Panc1 (cell line): ENCODE results near the gene OSBPL10. TPM values are rescaled to one million over a fixed set of nuclear protein-coding genes. Genes with fewer than 3 reads are reported as not detected.

Experiments
- ATAC-seq: fragments of 200-7000 bp; cut with Tn5 transposase; 2 replicates; pipeline ENCODE4 v1.9.1; 2020; ENCODE audit warnings: mild to moderate bottlenecking, moderate library complexity
- BruUV-seq: library from RNA; stranded (reverse); fragments of 400-500 nt; replicated peaks from 2 replicates; lab custom pipeline; 2021; lab: Mats Ljungman, UMichigan
- CTCF ChIA-PET: fragments of 300-600 bp; sonication (Branson Sonifier 250); formaldehyde crosslinking; loops from one replicate; lab custom pipeline; 2022; ENCODE audit warnings: antibody characterized with exemption; lab: Charles Lee
- POLR2A ChIA-PET: fragments of 300-600 bp; sonication (Branson Sonifier 250); formaldehyde crosslinking; loops from one replicate; lab custom pipeline; 2022; ENCODE audit warnings: antibody characterized with exemption; lab: Charles Lee
- DNase-seq: peaks from one replicate; pipeline ENCODE4 v3.0.0-alpha.2; 2010; ENCODE audit warnings: low read depth, low spot score
- H3K27ac ChIP-seq: 2 replicates; pipeline ENCODE4 v1.5.1; 2011; ENCODE audit warnings: mild to moderate bottlenecking, low read length, inconsistent platforms
- H3K27me3 ChIP-seq: fragments of 200-500 bp; sonication (Bioruptor generic); 2 replicates; pipeline ENCODE4 v1.6.0; 2014; ENCODE audit warnings: low read length, inconsistent platforms; ENCODE audit not compliant: control insufficient read depth, insufficient read depth
- H3K36me3 ChIP-seq: fragments of 200-500 bp; sonication (Bioruptor generic); 2 replicates; pipeline ENCODE4 v1.5.1; 2014; ENCODE audit warnings: inconsistent platforms, mild to moderate bottlenecking, low read length, moderate library complexity; ENCODE audit not compliant: control insufficient read depth, insufficient read depth
- H3K4me1 ChIP-seq: 2 replicates; pipeline ENCODE4 v1.5.1; 2011; ENCODE audit warnings: inconsistent platforms, mild to moderate bottlenecking, low read length, moderate library complexity; ENCODE audit not compliant: control insufficient read depth, insufficient read depth
- H3K4me3 ChIP-seq, 2 experiments: 2 replicates each; pipeline ENCODE4 v1.5.1; 2011 to 2012; ENCODE audit warnings: low read depth in 2 of 2, low read length in 2 of 2, mild to moderate bottlenecking in 2 of 2, inconsistent platforms in 1 of 2, moderate library complexity in 1 of 2
- H3K9me3 ChIP-seq: fragments of 200-500 bp; sonication (Bioruptor generic); 2 replicates; pipeline ENCODE4 v1.5.1; 2014; ENCODE audit warnings: low read depth, mild to moderate bottlenecking, inconsistent platforms, low read length, moderate library complexity; ENCODE audit not compliant: control insufficient read depth, insufficient read depth
- CTCF ChIP-seq: fragments of 450-650 bp; IDR thresholded peaks from 2 replicates; pipeline ENCODE4 v1.5.1; 2017; ENCODE audit warnings: mild to moderate bottlenecking
- POLR2AphosphoS5 ChIP-seq: IDR thresholded peaks from 2 replicates; pipeline ENCODE4 v1.6.1; 2012; ENCODE audit warnings: mild to moderate bottlenecking, low read depth, low read length, moderate library complexity
- REST ChIP-seq, 2 experiments: IDR thresholded peaks; 2 replicates each; pipeline ENCODE4 v1.6.1; 2011 to 2012; ENCODE audit warnings: low read depth in 2 of 2, control low read depth in 1 of 2, low read length in 1 of 2, mild to moderate bottlenecking in 1 of 2, moderate library complexity in 1 of 2; ENCODE audit not compliant: insufficient read depth in 1 of 2
- SIN3A ChIP-seq: IDR thresholded peaks from 2 replicates; pipeline ENCODE4 v1.6.1; 2012; ENCODE audit warnings: low read depth, mild to moderate bottlenecking, low read length, moderate library complexity, borderline replicate concordance; ENCODE audit not compliant: insufficient read depth
- TCF7L2 ChIP-seq: IDR thresholded peaks from 2 replicates; pipeline ENCODE4 v1.6.1; 2011; ENCODE audit warnings: mild to moderate bottlenecking, low read depth, low read length, inconsistent platforms
- in situ Hi-C: cut with HindIII; loops from 2 replicates; pipeline ENCODE4 v1.10.0; 2016; ENCODE audit warnings: low sequenced_read_pairs, low pct_unique_long_range_greater_than_20kb
- intact Hi-C: fragments of 100-400 bp; cut with micrococcal nuclease; formaldehyde crosslinking; loops from one replicate; pipeline ENCODE4 v1.10.0; 2022; ENCODE audit not compliant: unreplicated experiment
- total RNA-seq: library from RNA; stranded (reverse); gene quantifications from one replicate; pipeline ENCODE4 v1.2.1, GENCODE V29; 2021; ENCODE audit not compliant: unreplicated experiment

Gene OSBPL10
- total RNA-seq, 1 experiment from 2014 or later = 88.1 TPM

- no TSS peak for BruUV-seq
- H3K4me1 ChIP-seq = no peaks in the 10 kb centered on the region
- H3K27ac ChIP-seq = no peak overlapping the region
- ATAC-seq (no peak), DNase-seq (no peak)
- intact Hi-C loops (no loop called here), in situ Hi-C loops (no loop called here)
- ChIA-PET CTCF (no interaction called here), POLR2A (no interaction called here)
- no peak overlapping the region for H3K4me3 ChIP-seq
- H3K9me3 ChIP-seq = no peaks in the 10 kb centered on the region
- TF ChIP-seq CTCF = no peak
- TF ChIP-seq REST (IDR thresholded peaks at IDR 0.05; ENCODE audit: insufficient read depth in 1 of 2, low read depth in 2 of 2, low read length in 1 of 2) = no peak
- no peak for TF ChIP-seq TCF7L2
- no peak for TF ChIP-seq SIN3A
- TF ChIP-seq POLR2AphosphoS5 = no peak
- no peaks in the 10 kb centered on the region for H3K27me3 ChIP-seq
- no peaks in the 10 kb centered on the region; the same call in 1 of the 2 replicates for H3K36me3 ChIP-seq
These were observed 367.4 kb downstream of the OSBPL10 start for GRCh38 chr3:31613654-31614053.

DNA sequence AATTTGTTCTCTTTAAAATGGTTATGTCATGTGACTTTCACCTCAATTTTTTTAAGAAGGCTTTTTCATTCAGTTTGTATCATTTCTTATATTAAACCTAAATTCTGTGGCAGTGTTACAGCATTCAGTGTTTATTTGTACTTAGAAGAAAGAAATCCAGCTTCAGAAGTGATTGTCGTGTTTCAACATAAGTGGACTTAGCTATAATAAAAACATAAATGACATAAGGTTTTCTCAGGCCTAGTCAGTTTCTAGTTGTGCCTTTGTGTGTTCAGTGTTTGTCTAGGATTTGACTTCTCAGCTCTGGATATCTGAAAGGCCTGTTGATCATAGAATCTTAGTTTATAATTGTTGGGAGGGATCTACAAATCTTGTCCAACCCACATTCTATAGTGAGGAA is 367.9 kb downstream of the OSBPL10 start:
- Histone ChIP-seq H3K27me3 (no peaks in the 10 kb centered on the region), H3K27ac (no peak overlapping the region), H3K4me1 (no peaks in the 10 kb centered on the region), H3K36me3 (no peaks in the 10 kb centered on the region; the same call in 1 of the 2 replicates), H3K4me3 (no peak overlapping the region), H3K9me3 (no peaks in the 10 kb centered on the region)
- ChIA-PET CTCF (no interaction called here), POLR2A (no interaction called here)
- DNase-seq = no peak
- no peak for ATAC-seq
- no TSS peak for BruUV-seq
- TF ChIP-seq TCF7L2 (no peak), POLR2AphosphoS5 (no peak), CTCF (no peak), REST (IDR thresholded peaks at IDR 0.05; ENCODE audit: insufficient read depth in 1 of 2, low read depth in 2 of 2, low read length in 1 of 2) (no peak), SIN3A (no peak)
- intact Hi-C loops (no loop called here), in situ Hi-C loops (no loop called here)
